Stimulated activated CD4-positive, alpha-beta T cell treated with anti-CD3 and anti-CD28 coated beads, Interleukin-12 subunit alpha, Interleukin-12 subunit beta, amount 100 ng/mL, for 48 hours (primary cell): ENCODE measurements around the gene CGGBP1.
A peak's percentile ranks its signal among the peaks of the same experiment; 100 is the strongest.

Source experiments
- DNase-seq, 3 donors: peaks; one replicate each; pipeline ENCODE4 v3.0.0-alpha.2; 2020; ENCODE audit warnings: low read depth in 2 of 3, low spot score in 1 of 3

Gene CGGBP1, protein sequence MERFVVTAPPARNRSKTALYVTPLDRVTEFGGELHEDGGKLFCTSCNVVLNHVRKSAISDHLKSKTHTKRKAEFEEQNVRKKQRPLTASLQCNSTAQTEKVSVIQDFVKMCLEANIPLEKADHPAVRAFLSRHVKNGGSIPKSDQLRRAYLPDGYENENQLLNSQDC

GRCh38 chr3:88058581-88059379 lies at the start of gene CGGBP1, which contains the start of gene ZNF654:
Gene CGGBP1, minus strand, starts transcription at chr3:88059005. Its CDS starts 3,029 bp downstream, at chr3:88055976.
Gene ZNF654, plus strand, starts transcription at chr3:88059255. Its CDS starts 65 bp downstream, at chr3:88059320.
- peak; percentile 97 to 100 (median 97) for DNase-seq

DNA sequence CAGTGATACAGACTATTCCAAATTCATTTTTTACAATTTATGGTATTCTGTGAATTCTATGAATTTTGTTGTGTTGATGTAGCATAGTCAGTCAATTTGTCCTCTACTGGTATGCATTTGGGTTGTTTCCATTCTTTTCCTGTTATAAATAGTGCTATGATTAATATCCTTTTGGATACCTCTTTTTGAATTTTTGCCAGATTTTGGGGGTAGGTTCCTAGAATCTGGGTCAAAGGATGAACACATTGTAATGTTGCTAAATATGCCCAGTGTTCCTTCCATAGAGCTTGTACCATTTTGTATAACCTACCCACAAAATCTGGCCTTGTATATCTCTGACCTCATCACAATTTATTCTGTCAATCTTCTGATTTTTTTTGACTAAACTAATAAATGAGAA lies 46.5 kb upstream of the CGGBP1 start:
- DNase-seq: no peak

DNA sequence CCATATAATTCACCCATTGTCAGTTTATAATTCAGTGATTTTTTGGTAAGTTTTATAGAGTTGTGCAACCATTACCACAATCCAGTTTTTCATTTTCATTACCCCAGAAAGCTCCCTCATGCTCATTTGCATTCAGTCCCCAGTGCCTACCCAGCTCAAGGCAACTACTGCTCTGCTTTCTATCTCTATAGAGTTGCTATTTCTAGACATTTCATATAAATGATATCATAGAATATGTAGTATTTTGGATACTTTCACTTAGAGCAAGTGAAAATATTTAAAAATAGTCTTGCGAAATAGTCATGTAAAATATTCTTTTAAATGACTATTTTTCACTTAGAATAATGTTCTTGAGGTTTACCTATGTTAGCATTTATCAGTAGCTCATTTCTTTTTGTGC lies 42.3 kb upstream of the CGGBP1 start:
- no peak for DNase-seq

- DNase-seq: no peak
Observed at GRCh38 chr3:88093266-88093665, 34.5 kb upstream of the CGGBP1 start.

DNA sequence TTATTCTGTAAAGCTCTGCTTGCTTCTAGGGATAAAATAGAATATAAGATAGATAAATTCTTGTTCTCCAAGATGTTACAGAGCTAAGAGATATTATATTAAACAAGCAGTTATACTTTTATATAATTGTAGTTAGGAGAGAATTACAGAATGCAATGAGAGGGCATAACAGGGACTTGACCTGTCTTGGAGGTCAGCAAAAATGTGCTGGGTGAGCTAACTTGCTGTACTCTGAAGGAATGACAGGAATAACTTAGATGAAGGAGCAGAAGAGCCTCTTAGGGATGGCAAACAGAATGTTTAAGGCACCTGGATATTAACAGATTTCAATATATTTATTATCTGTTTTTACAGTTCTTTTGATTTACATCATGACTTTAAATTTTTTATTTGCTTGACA lies 33.5 kb upstream of the CGGBP1 start:
- DNase-seq: no peak

GRCh38 chr3:88090681-88091080 lies 31.9 kb upstream of the CGGBP1 start:
- no peak for DNase-seq

DNA sequence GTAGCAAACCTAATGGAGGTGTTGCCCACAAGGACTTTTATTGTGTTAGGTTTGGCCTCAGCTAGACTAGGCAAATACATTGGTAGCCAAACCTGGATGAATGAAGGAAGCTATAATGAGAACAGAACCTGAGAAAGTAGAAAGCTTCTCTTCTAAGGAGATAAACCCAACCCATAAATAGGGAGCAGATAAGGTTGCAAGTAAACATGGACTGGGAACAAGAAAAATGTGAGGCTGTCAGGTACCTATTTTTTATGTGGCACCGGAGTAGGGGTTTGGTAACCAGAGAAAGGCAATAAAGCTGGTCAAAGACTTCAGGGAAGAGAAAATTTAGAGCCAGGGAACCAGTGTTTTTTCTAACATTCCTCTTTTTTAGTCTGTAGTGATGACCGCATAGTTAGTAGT lies 25.3 kb upstream of the CGGBP1 start:
- DNase-seq: no peak

DNA sequence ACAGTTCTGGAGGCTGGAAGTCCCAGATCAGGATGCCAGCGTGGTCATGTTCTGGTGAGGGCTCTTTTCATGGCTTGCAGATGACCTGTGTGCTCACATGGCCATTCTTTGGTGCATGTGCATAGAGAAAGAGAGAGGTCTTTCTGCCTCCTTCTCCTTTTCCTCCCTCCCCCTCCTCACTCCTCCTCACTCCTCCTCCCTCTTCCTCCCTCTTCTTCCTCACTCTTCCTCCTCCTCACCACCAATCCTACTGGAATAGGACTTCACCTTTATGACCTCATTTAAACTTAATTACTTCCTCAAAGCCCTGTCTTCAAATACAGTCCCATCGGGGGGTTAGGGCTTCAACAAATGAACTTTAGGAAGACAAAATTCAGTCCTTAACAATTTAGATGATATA lies 24.0 kb upstream of the CGGBP1 start:
- DNase-seq: no peak

- no peak for DNase-seq
Observed at GRCh38 chr3:88078932-88079331, 20.1 kb upstream of the CGGBP1 start.

- DNase-seq: no peak
Observed at GRCh38 chr3:88076712-88077111, 17.9 kb upstream of the CGGBP1 start.

DNA sequence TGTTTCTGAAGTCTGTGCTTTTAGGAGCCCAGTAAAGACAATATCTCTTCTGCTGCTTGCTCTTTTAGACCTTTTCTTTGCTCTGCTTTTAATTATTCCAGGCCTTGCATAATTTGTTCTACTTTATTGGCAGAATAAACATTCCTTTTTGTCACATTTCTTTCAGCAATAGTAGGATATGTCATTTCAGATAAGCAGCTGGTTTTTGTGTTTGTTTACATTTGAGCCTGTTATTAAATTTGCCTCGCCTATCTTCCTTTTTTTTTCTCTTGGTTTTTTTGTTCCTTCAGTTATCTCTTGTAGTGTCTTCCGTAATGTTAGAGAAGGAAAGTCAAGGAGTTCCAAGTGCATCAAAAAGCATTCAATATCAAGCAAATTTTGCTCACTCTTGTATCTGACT lies 16.7 kb upstream of the CGGBP1 start:
- no peak for DNase-seq

- no peak for DNase-seq
Observed at GRCh38 chr3:88075072-88075471, 16.3 kb upstream of the CGGBP1 start.

- no peak for DNase-seq
Observed at GRCh38 chr3:88061746-88062145, 2.9 kb upstream of the CGGBP1 start.

DNA sequence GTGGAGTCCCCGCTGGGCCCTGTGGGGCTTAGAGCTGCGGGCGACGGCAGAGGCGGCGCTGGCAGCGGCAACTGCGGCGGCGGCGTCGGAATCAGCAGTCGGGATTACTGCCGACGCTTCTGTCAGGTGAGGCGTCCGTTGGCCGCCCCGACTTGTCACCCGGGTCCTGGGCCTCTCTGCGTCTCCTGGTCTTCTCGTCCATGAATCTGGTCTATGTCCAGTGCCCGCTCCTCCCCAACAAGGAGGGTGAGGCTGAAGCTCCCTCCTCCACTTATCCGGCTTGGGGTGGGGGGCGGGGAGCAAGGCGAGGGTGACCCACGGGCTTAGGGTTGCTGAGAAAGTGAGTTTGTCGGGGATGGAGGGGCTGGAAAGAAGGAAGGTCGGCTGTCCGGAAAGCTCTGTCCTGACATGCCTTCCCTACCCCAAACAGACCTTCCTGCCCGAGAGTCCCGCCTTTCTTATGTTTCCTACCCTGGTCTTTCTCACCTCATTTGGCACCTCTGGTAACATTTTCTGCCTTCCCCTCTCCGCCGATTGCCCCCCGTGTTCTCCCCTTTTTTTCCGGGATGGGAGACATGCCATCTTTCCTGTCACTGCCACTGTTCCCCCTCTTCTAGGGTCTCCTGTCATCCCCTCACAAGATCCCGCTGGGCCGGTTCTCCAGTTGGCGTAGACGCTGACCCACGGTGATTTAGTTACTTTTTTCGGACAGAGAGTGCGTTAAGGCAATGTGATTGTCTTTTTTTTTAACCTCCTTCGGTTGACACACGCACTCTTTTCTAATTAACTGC lies 770 bp upstream of the CGGBP1 start:
- no peak for DNase-seq

DNA sequence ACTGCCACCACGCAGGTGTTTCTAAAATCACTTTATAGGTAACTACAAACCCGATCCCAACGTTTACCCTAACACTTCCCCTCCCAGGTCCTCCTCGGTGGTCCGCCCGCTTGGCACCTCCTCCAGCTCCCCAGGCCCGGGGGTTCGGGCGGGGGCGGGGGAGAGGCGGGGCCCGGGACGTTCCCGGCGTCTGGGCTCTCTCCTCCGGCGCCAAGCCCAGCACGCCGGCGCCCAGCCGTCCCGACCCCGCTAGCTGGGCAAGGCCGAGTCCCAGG lies 562 bp downstream of the CGGBP1 start:
- peak in 1 of 3 donors; percentile 19 for DNase-seq

DNA sequence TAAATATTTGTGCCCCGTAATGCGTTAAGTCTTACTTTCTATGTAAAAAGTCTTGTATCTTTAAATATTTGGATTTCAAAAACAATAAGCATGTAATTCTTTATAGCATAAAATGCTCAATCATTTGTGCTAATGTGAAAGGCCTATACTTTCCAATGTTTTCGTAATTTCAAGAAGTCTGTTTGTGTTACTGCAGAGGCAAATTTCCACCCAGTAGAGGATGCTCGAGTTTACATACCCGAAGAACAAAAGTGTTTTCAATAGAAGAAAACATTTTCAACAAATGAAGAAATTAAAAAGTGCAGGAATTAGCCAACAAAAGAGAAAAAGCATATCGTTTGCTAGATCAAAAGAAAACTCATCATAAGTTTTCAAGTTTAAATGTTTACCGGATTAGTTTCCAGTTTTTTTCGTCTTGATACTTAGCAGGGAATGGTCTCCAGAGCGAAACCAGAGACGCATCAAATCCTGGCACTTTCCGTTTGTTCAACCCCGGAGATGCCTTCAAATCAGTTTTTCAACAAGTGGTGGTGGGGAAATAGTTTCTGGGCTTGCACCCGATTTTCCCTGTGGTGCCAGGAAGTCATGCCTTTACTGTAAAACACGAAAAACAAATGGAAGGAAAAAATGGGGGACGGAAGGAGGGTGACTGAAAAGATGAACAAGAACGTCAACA lies 1.0 kb downstream of the CGGBP1 start:
- DNase-seq: no peak

- no peak for DNase-seq
Observed at GRCh38 chr3:88046766-88047165, 12.0 kb downstream of the CGGBP1 start.

GRCh38 chr3:88044411-88044810 lies 14.4 kb downstream of the CGGBP1 start:
- DNase-seq: no peak

- DNase-seq: no peak
Observed at GRCh38 chr3:88041005-88041404, 17.8 kb downstream of the CGGBP1 start.

DNA sequence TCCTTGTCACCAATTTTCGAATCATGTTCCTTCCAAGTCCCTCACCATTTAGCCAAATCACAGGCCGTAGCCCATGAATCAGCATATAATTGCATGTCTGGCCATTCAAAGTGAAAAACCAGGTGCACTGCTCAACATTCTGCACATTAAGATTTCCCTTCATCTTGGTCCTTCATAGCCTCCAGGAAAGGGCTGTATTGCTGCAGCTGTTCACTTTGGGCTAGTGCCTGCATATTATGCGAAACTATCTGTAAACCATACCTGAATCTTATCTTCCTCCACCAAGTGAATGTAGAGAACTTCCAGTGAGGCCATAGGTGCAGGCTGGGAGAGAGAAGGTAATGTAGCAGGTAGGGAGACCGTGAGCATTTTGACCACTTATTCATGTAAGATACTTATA lies 18.3 kb downstream of the CGGBP1 start:
- DNase-seq: no peak

GRCh38 chr3:88038566-88038965 lies 20.2 kb downstream of the CGGBP1 start:
- no peak for DNase-seq

DNA sequence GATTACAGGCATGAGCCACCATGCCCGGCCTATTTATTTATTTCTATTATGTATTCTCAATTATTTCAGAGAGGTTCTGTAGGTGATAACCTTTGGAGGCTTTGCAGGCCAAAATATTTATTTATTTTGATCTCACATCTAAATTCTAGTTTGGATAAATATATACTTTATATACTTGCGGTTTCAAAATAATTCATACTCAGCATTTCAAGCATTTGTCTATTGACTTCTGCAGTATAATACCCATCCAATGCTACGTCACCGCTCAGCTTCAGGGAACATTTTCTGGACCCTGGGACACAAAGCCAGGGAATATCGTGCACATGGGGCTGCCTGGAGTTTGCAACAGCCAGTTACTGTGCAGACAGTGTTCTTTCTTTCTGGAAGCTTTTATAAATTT lies 22.6 kb downstream of the CGGBP1 start:
- no peak for DNase-seq
